Natural killer cell (primary cell): ENCODE results near the gene CCDC127. TPM values are rescaled to one million over a fixed set of nuclear protein-coding genes. Genes with fewer than 3 reads are reported as not detected.
"Not testable (repeated sequence)": the region's sequence is repeated elsewhere in the genome, so short reads cannot be mapped to it uniquely, and the experiment has no call there.

Experiments
- ATAC-seq, 3 donors: fragments of 150-1000 bp in 2 of 3; fragments of 200-7000 bp in 1 of 3; cut with Tn5 transposase; 1 replicate in 1 of 3; 2 replicates in 2 of 3; pipeline ENCODE4 v1.10.0; 2021; ENCODE audit warnings: mild to moderate bottlenecking in 2 of 3, moderate library complexity in 2 of 3
- DNase-seq, 2 donors: peaks; one replicate each; pipeline versions ENCODE4 v3.0.0 to v3.0.0-alpha.2; 2013 to 2021; ENCODE audit warnings: mixed read lengths in 1 of 2
- H3K27ac ChIP-seq: one replicate; pipeline ENCODE4 v1.5.1; 2013; ENCODE audit warnings: mild to moderate bottlenecking, low read length
- H3K27me3 ChIP-seq: one replicate; pipeline ENCODE4 v1.6.1; 2013; ENCODE audit warnings: low read length; ENCODE audit not compliant: control insufficient read depth, insufficient read depth
- H3K36me3 ChIP-seq: one replicate; pipeline ENCODE4 v1.6.1; 2013; ENCODE audit warnings: low read length; ENCODE audit not compliant: control insufficient read depth, insufficient read depth
- H3K4me1 ChIP-seq: one replicate; pipeline ENCODE4 v1.6.1; 2013; ENCODE audit warnings: low read length; ENCODE audit not compliant: control insufficient read depth, insufficient read depth
- H3K4me3 ChIP-seq: one replicate; pipeline ENCODE4 v1.5.1; 2013; ENCODE audit warnings: low read length
- H3K9me3 ChIP-seq: one replicate; pipeline ENCODE4 v1.6.1; 2013; ENCODE audit warnings: low read length; ENCODE audit not compliant: control insufficient read depth, insufficient read depth
- H3K27ac Mint-ChIP-seq, 2 donors: one replicate each; pipeline ENCODE4 v1.8.0; 2022; ENCODE audit warnings: mild to moderate bottlenecking in 2 of 2, mixed read lengths in 2 of 2, moderate library complexity in 1 of 2
- H3K27me3 Mint-ChIP-seq, 2 donors: one replicate each; pipeline ENCODE4 v1.8.0; 2022; ENCODE audit warnings: low read depth in 2 of 2, mixed read lengths in 2 of 2
- H3K36me3 Mint-ChIP-seq: one replicate; pipeline ENCODE4 v1.8.0; 2022; ENCODE audit warnings: mixed read lengths
- H3K4me1 Mint-ChIP-seq, 2 donors: one replicate each; pipeline ENCODE4 v1.8.0; 2022; ENCODE audit warnings: mixed read lengths in 2 of 2
- H3K4me3 Mint-ChIP-seq: one replicate; pipeline ENCODE4 v1.8.0; 2022; ENCODE audit warnings: mild to moderate bottlenecking, moderate library complexity, mixed read lengths
- H3K9me3 Mint-ChIP-seq, 2 donors: one replicate each; pipeline ENCODE4 v1.8.0; 2022; ENCODE audit warnings: mixed read lengths in 2 of 2
- WGBS: methylation state at CpG from one replicate; pipeline ENCODE4 v1.1.7; 2013; ENCODE audit warnings: missing lambda C conversion rate; ENCODE audit not compliant: insufficient coverage; 5-methylcytosine and 5-hydroxymethylcytosine counted together
- intact Hi-C: fragments of 100-400 bp; cut with micrococcal nuclease; formaldehyde crosslinking; loops from one replicate; pipeline ENCODE4 v1.14.2; 2022
- total RNA-seq, 4 donors: library from RNA; stranded (reverse); fragments of 120-200 nt in 1 of 4; gene quantifications; one replicate each; pipeline versions ENCODE4 v1.2.3 to v1.2.4, GENCODE V29; 2013 to 2022
- TF ChIP-seq, protein P1 (sequence below): fragments of 200-600 bp; IDR thresholded peaks from one replicate; pipeline ENCODE4 v1.8.0; 2022; ENCODE audit warnings: antibody characterized with exemption

Gene CCDC127
- total RNA-seq, 3 donors from 2014 or later (not counting 1 experiment from before 2014, with no cell fraction given) = 4.4 to 6.2 (median 5.4) TPM

GRCh38 chr5:225334-225733 is 7.4 kb upstream of the CCDC127 start:
- ATAC-seq = no peak
- TF ChIP-seq, protein P1, sequence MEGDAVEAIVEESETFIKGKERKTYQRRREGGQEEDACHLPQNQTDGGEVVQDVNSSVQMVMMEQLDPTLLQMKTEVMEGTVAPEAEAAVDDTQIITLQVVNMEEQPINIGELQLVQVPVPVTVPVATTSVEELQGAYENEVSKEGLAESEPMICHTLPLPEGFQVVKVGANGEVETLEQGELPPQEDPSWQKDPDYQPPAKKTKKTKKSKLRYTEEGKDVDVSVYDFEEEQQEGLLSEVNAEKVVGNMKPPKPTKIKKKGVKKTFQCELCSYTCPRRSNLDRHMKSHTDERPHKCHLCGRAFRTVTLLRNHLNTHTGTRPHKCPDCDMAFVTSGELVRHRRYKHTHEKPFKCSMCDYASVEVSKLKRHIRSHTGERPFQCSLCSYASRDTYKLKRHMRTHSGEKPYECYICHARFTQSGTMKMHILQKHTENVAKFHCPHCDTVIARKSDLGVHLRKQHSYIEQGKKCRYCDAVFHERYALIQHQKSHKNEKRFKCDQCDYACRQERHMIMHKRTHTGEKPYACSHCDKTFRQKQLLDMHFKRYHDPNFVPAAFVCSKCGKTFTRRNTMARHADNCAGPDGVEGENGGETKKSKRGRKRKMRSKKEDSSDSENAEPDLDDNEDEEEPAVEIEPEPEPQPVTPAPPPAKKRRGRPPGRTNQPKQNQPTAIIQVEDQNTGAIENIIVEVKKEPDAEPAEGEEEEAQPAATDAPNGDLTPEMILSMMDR = no peak
- Mint-ChIP-seq H3K27me3 (no peaks in the 10 kb centered on the region), H3K27ac (peak overlapping the region in 1 of 2 donors; percentile 48), H3K9me3 (no peaks in the 10 kb centered on the region), H3K4me3 (no peak overlapping the region), H3K4me1 (peaks cover 17 to 21% of the 10 kb centered on the region in 2 donors), H3K36me3 (peaks cover 15% of the 10 kb centered on the region)
- no peak overlapping the region for H3K27ac ChIP-seq
- H3K9me3 ChIP-seq = no peaks in the 10 kb centered on the region
- H3K4me1 ChIP-seq = peaks cover 12% of the 10 kb centered on the region
- H3K4me3 ChIP-seq = no peak overlapping the region
- no peak for DNase-seq
- peaks cover 53% of the 10 kb centered on the region for H3K36me3 ChIP-seq
- intact Hi-C loops = no loop called here
- 96% methylated on average over 14 of the region's 14 CpGs for WGBS
- H3K27me3 ChIP-seq = no peaks in the 10 kb centered on the region

- H3K27me3 ChIP-seq = no peaks in the 10 kb centered on the region
- 91% methylated on average over 6 of the region's 6 CpGs for WGBS
- no peak overlapping the region for H3K4me3 Mint-ChIP-seq
- TF ChIP-seq, protein P1 = no peak
- H3K36me3 Mint-ChIP-seq = peaks cover 15% of the 10 kb centered on the region
- H3K27ac Mint-ChIP-seq = peak overlapping the region in 1 of 2 donors; percentile 48
- intact Hi-C loops = no loop called here
- no peak for ATAC-seq
- H3K27me3 Mint-ChIP-seq = no peaks in the 10 kb centered on the region
- peaks cover 13% of the 10 kb centered on the region for H3K4me1 ChIP-seq
- H3K9me3 ChIP-seq = no peaks in the 10 kb centered on the region
- H3K27ac ChIP-seq = no peak overlapping the region
- no peak overlapping the region for H3K4me3 ChIP-seq
- peaks cover 39% of the 10 kb centered on the region for H3K36me3 ChIP-seq
- H3K9me3 Mint-ChIP-seq = no peaks in the 10 kb centered on the region
- H3K4me1 Mint-ChIP-seq = peaks cover 31 to 36% of the 10 kb centered on the region in 2 donors
- no peak for DNase-seq
These were observed 5.8 kb upstream of the CCDC127 start for GRCh38 chr5:223791-224190.

DNA sequence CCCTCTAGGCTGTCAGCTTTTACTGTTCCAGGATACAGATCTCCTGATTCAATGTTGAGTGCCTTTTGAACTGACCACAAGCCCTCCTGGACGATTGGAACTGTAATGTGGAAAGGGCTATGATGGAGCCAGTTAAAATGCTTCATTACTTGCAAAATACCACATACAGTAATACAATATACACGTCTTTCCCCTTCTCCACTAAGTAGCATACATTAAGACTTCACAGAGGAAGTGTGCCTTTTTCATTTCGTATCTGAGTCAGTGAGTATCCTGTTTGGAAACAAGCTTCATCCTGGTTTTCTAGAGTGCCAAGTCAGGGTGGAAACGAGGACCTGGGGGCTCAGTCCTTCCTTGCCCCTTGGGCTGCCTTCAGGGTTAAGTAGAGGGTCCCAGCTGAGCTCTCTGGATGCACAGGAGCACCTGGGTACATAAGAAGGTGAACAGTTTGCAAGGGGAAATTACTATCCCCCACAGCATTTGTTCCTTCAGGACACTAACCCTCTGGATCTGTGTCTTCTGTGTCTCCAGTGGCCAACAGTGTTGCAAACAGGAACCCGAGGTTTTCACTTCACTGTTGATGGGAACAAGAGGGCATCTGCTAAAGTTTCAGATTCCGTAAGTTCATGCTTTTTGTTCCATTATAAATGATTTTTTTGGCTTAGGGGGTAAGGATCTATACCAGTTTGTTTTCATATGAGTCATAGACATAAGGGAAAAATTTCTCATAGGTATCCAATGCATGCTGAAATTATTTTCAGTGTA is 5.2 kb upstream of the CCDC127 start:
- H3K27me3 ChIP-seq, DNase-seq, H3K27ac Mint-ChIP-seq, H3K9me3 ChIP-seq, ATAC-seq, H3K27ac ChIP-seq, H3K4me3 ChIP-seq, H3K9me3 Mint-ChIP-seq, H3K4me3 Mint-ChIP-seq, H3K27me3 Mint-ChIP-seq, intact Hi-C loops: not testable (repeated sequence)
- WGBS = 51% methylated on average over 6 of the region's 6 CpGs
- peaks cover 13% of the 10 kb centered on the region for H3K4me1 ChIP-seq
- Mint-ChIP-seq H3K36me3 (peaks cover 15% of the 10 kb centered on the region), H3K4me1 (peaks cover 31 to 36% of the 10 kb centered on the region in 2 donors)
- H3K36me3 ChIP-seq = peaks cover 32% of the 10 kb centered on the region

DNA sequence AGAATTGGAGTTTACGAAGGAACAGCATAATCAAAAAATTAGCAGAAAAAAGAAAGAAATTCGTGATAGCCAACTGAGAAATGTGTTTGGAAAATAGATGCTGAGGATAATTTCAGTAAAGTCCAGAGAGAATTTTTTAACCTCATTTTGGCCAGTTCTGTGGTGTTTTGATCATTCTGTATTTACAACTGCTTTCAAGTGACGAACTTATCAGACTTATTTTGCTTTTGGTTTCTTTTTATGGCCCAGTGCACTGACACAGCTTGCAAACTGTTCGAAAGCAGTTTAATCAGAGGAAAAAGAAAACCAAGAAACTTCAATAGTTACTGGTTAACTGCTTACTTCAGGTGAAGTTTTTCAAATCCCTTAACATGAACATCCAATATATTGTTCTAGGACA is 2.0 kb upstream of the CCDC127 start:
- Histone ChIP-seq H3K27ac (peak overlapping the region; percentile 83), H3K4me1 (peaks cover 16% of the 10 kb centered on the region), H3K27me3 (no peaks in the 10 kb centered on the region), H3K9me3 (no peaks in the 10 kb centered on the region), H3K4me3 (peak overlapping the region; percentile 98), H3K36me3 (peaks cover 7% of the 10 kb centered on the region)
- Mint-ChIP-seq H3K9me3 (no peaks in the 10 kb centered on the region), H3K27me3 (no peaks in the 10 kb centered on the region), H3K4me1 (peaks cover 48 to 52% of the 10 kb centered on the region in 2 donors), H3K4me3 (peak overlapping the region; percentile 95), H3K36me3 (peaks cover 4% of the 10 kb centered on the region), H3K27ac (peak overlapping the region; percentile 95 to 96)
- DNase-seq (peak in 1 of 2 donors; percentile 61), ATAC-seq (peak; percentile 14 to 35 (median 25))
- intact Hi-C loops = loop anchor here (1.0 to 2.0 kb wide), 2 partner anchors 32 to 51 kb away; partner anchors contain the start of gene PDCD6
- TF ChIP-seq, protein P1 = no peak
- 4% methylated on average over 4 of the region's 4 CpGs for WGBS
